ENCODE data around the gene AFG3L2. TPM values are rescaled to one million over a fixed set of nuclear protein-coding genes. Genes with fewer than 3 reads are reported as not detected.

The AFG3L2 gene
- total and polyA plus RNA-seq, 2 of the 8 experiments (the other 6 are each of a cell fraction or from before 2014, with no cell fraction given): 29.7 to 84.8 TPM

- Histone ChIP-seq H2BK5ac (ENCODE audit: low read depth, low read length) (no peak overlapping the region), H3K4ac (replicated peaks; ENCODE audit: insufficient read length, low read depth, low read length) (no peak overlapping the region), H4K91ac (replicated peaks; ENCODE audit: insufficient read length, low read length) (no peak overlapping the region), H2BK20ac (ENCODE audit: low read length) (no peak overlapping the region), H3K79me1 (ENCODE audit: low read depth, low read length) (no peaks in the 10 kb centered on the region), H3K27me3 (replicated peaks in 1 of 4; ENCODE audit: control insufficient read depth in 3 of 4, extremely low read depth in 1 of 4, insufficient read depth in 3 of 4, low read length in 3 of 4) (no peaks in the 10 kb centered on the region), H3K18ac (ENCODE audit: extremely low read depth, low read length) (no peak overlapping the region; the same call in 1 of the 2 replicates), H4K5ac (ENCODE audit: insufficient read length, low read depth, low read length) (no peak overlapping the region), H3K23ac (ENCODE audit: insufficient read length) (no peak overlapping the region), H3K9me3 (ENCODE audit: insufficient read depth in 2 of 2, low read depth in 1 of 2, low read length in 1 of 2) (no peaks in the 10 kb centered on the region), H2BK12ac (ENCODE audit: low read depth, low read length) (no peak overlapping the region), H2BK120ac (replicated peaks; ENCODE audit: low read depth, low read length) (no peak overlapping the region), H4K8ac (ENCODE audit: extremely low read depth, insufficient read depth, low read length) (no peak overlapping the region), H3K4me2 (ENCODE audit: insufficient read depth in 1 of 2, low read depth in 2 of 2, low read length in 2 of 2) (no peak overlapping the region), H2AFZ (ENCODE audit: low read length) (no peak overlapping the region), H3K4me1 (replicated peaks in 1 of 4; ENCODE audit: control insufficient read depth in 3 of 4, insufficient read depth in 4 of 4, low read length in 3 of 4) (no peaks in the 10 kb centered on the region), H3K14ac (ENCODE audit: insufficient read length) (no peak overlapping the region), H3K9ac (replicated peaks in 1 of 4; ENCODE audit: extremely low read depth in 1 of 4, low read depth in 3 of 4, low read length in 3 of 4) (no peak overlapping the region), H3K79me2 (ENCODE audit: control insufficient read depth in 1 of 2, insufficient read depth in 2 of 2, low read length in 2 of 2) (no peaks in the 10 kb centered on the region), H3K56ac (replicated peaks; ENCODE audit: insufficient read length, low read depth, low read length) (no peak overlapping the region), H4K20me1 (replicated peaks in 1 of 2; ENCODE audit: control insufficient read depth in 1 of 2, insufficient read depth in 2 of 2, low read length in 2 of 2) (no peaks in the 10 kb centered on the region), H3K23me2 (ENCODE audit: low read depth, low read length) (no peaks in the 10 kb centered on the region), H3K4me3 (ENCODE audit: extremely low read depth in 1 of 4, insufficient read depth in 2 of 4, low read depth in 3 of 4, low read length in 4 of 4) (no peak overlapping the region), H3K27ac (ENCODE audit: low read depth, low read length) (no peak overlapping the region; the same call in 1 of the 2 replicates), H2AK5ac (ENCODE audit: low read depth, low read length) (no peak overlapping the region), H2BK15ac (ENCODE audit: low read length) (no peak overlapping the region), H3K36me3 (ENCODE audit: control insufficient read depth in 2 of 4, insufficient read depth in 4 of 4, low read length in 3 of 4) (peaks cover 14 to 62% (median 38%) of the 10 kb centered on the region in 4 experiments)
- DNase-seq (ENCODE audit: low read depth in 1 of 2, low spot score in 2 of 2) (no peak), FAIRE-seq (no peak)
- ChIA-PET CTCF (ENCODE audit: partially characterized antibody) (interaction anchor here (0.7 to 5.0 kb wide), 4 partner anchors 8 to 63 kb away, joined by 3 to 27 read pairs (median 4); no protein-coding TSS in a partner anchor), POLR2A (ENCODE audit: partially characterized antibody) (interaction anchor here (1.5 kb wide), 1 partner anchor 10 kb away, joined by 6 read pairs; no protein-coding TSS in a partner anchor)
- 95% methylated on average over 7 of the region's 7 CpGs; no CpG with 5 or more reads in 1 of the 2 experiments for WGBS, 2 experiments (ENCODE audit: extremely low coverage in 1 of 2, insufficient coverage in 1 of 2, insufficient read length in 1 of 2, insufficient replicate concordance in 2 of 2, low coverage in 1 of 2, low lambda C conversion rate in 2 of 2, missing lambda C conversion rate in 1 of 2)
- TF ChIP-seq JUN (IDR thresholded peaks at IDR 0.05; ENCODE audit: low read depth, low read length) (no peak), GTF2F1 (IDR thresholded peaks at IDR 0.05; ENCODE audit: borderline replicate concordance, low read depth, low read length) (no peak), TAF1 (IDR thresholded peaks at IDR 0.05; ENCODE audit: low read depth, low read length) (no peak), KDM1A (IDR thresholded peaks at IDR 0.05; ENCODE audit: borderline replicate concordance, low read length) (no peak), SRF (IDR thresholded peaks at IDR 0.05; ENCODE audit: low read depth, low read length) (no peak), PHF8 (conservative IDR thresholded peaks at IDR 0.05; ENCODE audit: low read depth, low read length) (no peak), BCL11A (IDR thresholded peaks at IDR 0.05; ENCODE audit: low read depth in 2 of 2, low read length in 2 of 2) (no peak), CBX5 (IDR thresholded peaks at IDR 0.05; ENCODE audit: low read depth, low read length) (no peak), ATF2 (IDR thresholded peaks at IDR 0.05; ENCODE audit: low read length) (no peak), RAD21 (IDR thresholded peaks at IDR 0.05 in 1 of 2, conservative IDR thresholded peaks at IDR 0.05 in 1 of 2; ENCODE audit: low read depth in 2 of 2, low read length in 2 of 2) (no peak), SP1 (IDR thresholded peaks at IDR 0.05; ENCODE audit: low read depth, low read length) (no peak), BACH1 (IDR thresholded peaks at IDR 0.05; ENCODE audit: low read length) (no peak), SP4 (IDR thresholded peaks at IDR 0.05; ENCODE audit: low read length) (no peak)
Observed at GRCh38 chr18:12346240-12346565, 30.8 kb downstream of the AFG3L2 start.

Measured in H1 (cell line).